Midbrain (tissue), 1 donor: ENCODE measurements around the gene TPP2.

Experiments used
- DNase-seq: peaks from one replicate; lab custom pipeline; 2025; lab: John Stamatoyannopoulos, UW

The TPP2 gene

DNA sequence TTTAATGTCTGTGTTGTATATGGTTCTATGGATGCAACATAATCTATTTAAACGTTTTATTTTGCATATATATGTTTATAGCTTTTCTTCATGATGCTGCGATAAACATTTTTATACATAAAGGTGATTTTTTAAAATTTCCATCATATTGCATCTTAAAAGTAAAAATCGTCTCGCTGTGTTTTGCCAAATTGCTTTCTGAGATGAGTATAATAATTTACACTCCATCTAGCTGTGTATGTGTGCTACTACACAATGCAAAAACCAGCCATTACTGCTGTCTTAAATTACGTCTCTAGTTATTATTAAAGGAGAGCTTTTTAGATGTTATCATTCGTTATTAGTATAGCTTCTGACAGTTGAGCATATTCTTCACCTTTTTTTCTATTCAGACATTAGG, 60.8 kb downstream of the TPP2 start:
- no peak for DNase-seq

DNA sequence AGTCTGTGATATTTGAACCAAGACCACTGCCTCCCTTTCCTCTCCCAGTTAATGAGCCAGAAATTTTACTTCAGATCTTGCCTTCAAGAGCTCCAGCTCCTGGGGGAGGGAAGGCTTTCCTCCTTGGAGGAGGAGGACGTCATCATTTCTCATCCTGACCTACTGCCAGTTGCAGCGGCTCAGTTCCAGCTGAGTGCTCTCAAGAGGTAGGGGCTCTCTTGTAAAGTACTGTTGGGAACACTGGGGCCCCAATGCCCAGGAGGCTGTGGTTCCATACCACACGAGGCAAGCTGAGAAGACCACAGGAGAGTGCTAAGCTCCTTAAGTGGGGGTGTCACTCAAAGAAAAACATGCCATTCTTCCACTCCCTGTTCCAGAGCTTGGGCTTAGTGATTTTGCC, 61.9 kb downstream of the TPP2 start:
- DNase-seq: no peak

- DNase-seq: no peak
Measured at GRCh38 chr13:102659168-102659713, 62.5 kb downstream of the TPP2 start.

GRCh38 chr13:102667023-102667422, 70.2 kb downstream of the TPP2 start:
- no peak for DNase-seq

- no peak for DNase-seq
Measured at GRCh38 chr13:102667911-102668310, 71.1 kb downstream of the TPP2 start.

GRCh38 chr13:102670130-102670529, 73.3 kb downstream of the TPP2 start:
- no peak for DNase-seq

GRCh38 chr13:102675115-102675514, 78.3 kb downstream of the TPP2 start:
- no peak for DNase-seq

DNA sequence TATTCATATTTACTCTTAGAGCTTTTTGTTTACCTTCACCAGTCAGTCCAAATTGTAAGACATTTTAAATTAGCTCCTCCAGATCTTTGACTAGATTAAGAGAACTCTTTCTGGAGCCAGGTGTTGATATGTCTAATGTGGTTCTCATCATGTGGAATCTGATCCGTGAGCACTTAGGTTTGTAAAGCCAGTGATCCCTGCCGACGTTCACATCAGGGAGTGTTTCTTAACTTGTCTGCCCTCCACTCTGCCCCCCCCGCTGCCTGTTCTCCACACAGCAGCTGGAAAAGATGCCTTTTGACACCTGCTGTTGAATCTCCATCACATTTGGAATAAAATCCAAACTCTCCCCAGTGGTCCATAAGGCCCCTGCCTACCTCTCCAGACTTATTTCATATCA, 80.3 kb downstream of the TPP2 start:
- no peak for DNase-seq

GRCh38 chr13:102678339-102679107, 81.7 kb downstream of the TPP2 start:
- DNase-seq: no peak

DNA sequence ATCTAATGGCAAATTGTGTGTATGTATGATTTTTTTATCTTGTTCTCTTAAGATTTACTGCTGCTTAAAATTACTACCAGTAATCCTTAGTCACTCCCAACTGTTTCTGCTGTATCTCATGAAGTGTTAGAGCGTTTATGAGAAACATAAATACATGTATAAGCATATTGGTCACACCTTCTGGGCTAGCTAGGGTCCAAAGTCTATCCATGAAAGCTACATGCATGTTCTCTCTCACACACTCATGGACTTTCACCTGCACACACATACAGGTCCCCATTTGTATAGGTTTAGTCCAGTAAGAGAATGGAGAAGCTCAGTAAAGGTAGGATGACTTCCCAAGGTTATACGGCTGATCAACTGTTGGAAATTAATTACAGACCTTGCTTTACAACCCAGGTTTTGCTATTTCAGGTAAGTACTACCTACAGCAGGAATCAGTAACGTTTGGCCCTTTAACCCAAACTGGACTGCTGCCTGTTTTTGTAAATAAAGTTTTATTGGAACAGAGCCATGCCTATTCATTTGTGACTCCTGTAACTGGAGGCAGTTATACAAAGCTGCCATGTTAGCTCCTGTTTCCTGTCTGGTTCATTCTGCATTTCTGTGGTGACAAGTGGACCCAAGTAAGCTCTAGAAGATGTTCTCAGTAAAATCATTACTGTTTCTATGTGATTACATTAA, 82.8 kb downstream of the TPP2 start:
- no peak for DNase-seq

GRCh38 chr13:102680133-102680717, 83.4 kb downstream of the TPP2 start:
- DNase-seq: no peak

DNA sequence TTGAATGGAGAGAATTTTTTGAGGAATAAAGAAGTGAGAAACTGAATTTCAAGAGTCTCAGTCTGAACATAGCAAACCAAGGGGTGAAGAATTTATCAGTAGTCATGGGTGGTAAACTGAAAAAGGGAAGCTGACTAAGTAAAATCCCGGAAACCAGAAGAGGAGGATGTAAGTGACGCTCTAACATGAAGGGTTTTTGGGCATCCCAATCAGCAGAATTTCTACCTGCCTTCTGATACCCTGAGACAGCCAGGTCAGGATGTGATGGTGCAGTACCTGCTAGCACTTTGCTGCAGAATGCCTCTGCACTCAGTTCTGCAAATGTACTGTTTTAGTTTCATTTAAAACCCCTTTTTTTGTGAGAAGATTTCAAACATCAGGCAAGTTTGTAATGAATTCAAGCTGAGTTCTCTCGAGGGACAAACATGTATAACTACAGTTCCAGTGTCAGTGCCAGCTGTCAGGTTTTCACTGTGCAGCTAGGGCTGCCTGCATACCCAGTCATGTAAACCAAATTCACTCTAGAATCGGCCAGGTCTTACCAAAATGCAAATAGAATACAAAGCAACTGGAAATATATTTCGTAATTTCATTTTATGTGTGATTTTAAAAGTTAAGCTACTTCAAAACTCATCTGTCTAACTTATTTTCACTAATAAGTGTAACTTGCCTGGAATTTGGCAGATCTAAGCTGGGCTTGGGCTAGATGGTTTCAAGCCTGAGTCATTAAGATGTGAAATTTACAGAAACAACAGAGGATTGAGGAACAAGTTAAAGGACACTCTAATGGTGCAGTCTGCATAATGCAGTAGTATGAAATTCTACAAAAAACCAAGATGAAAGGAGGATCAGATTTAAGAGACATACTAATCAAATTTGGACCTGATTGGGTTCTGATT, 84.3 kb downstream of the TPP2 start:
- peak; percentile 7 for DNase-seq

- no peak for DNase-seq
Measured at GRCh38 chr13:102682211-102682610, 85.4 kb downstream of the TPP2 start.

DNA sequence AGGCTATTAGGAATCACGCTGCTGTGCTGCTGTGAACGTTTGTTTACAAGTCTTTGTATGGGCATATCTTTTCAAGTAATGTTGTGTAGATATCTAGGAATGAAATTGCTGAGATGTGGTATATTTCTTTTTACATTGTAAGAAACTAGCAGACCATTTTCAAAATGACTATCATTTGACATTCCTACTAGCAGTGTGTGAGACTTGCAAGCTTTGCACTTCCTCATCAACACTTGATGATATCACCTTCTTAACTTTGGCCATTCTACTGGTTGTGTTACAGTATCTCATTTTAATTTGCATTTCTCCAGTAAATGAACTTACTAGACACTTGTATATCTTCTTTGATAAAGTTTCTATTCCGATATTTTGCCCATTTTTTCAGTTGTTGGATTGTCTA, 85.9 kb downstream of the TPP2 start:
- DNase-seq: no peak

DNA sequence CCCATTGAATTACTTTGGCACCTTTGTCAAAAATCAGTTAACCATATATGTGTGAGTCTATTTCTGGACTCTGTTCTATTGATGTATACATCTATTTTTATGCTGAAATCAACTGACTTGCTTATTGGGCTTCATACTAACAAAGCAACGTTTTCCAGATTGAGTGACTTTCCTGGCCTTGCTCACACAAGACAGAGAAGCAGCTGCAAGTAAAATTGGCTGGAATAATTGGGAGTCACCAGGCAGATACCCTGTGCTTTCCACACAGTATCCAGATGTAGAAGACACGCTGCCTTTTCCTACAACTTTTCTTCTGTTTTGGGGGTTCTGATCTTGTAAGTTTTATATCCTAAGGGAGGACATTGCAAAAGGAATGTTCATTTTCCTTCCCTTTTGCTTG, 86.9 kb downstream of the TPP2 start:
- DNase-seq: no peak

DNA sequence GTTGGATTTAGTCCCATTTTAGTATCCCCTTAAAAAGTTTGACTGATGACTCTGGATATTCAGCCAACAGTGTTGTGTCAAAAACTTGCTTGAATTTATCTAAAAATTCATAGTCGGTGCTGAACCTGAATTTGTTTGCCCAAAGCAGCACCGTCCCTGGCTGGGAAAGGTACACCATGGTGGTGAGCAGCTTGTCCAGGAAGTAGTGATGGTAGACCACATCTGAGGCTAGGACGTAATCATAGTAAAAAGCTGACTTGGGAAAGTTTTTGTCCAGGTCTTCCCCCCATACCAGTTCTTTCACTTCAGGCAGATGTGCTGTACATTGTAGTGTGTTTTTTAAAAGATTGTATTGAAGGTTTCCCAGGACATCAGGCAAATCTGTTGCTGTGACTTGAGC, 89.2 kb downstream of the TPP2 start:
- DNase-seq: no peak

GRCh38 chr13:102687520-102687919, 90.7 kb downstream of the TPP2 start:
- DNase-seq: no peak

- no peak for DNase-seq
Measured at GRCh38 chr13:102688306-102688973, 91.7 kb downstream of the TPP2 start.

DNA sequence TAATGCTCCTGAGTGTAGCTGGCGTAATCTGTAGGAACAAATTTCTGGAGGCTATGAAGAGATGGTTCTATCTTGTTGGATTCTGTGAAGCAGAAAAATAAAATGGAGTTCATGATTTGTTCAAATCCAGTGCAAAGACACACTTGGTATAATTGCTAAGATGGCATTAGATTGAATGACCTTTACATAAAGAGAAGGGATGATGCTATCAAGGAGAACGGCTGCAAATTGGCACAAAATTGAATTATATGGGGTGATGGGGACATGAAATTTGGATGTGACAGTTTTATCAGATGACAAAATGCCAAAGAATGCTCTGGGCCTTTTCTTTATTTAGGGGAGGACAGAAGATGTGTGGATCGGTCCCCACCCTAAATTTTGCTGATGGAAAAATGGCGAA, 94.1 kb downstream of the TPP2 start:
- no peak for DNase-seq

DNA sequence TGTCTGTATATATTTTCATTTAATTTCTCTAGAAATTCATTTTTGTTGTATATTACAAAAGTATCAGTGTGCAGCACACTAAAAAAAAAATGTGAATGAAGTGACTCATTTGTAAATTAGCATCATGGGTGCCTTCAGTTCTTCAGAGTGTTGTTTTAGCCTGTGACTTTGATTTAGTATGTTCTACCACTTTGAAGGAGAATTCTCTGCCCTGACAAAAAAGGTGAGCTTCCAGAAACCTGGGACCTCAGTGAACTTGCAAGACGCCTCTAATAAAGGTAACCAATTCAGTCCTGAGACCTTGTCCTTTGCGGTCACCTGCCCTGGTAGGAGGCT, 95.7 kb downstream of the TPP2 start:
- no peak for DNase-seq

DNA sequence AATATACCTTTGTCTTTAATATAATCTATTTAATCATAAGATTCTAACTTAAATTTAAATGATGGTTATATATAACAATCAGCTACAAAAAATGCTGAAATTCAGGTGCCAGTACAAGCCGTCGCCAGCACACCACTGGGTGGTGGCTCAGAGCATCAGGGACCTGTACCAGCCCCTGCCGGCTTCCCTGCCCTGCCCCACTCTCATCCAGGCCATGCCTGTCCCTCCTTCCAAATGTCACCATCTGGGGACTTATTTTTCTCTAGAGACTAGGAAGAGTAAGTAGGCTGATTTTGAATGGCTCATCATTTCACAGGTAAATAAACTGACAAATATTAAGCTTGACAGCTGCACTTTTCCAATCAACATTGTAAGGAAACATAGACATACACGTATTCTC, 96.5 kb downstream of the TPP2 start:
- DNase-seq: no peak

GRCh38 chr13:102693776-102694175, 97.0 kb downstream of the TPP2 start:
- no peak for DNase-seq
